NCI-H82 (cell line): ENCODE results near the gene URB1.

Experiments used
- DNase-seq: peaks from one replicate; lab custom pipeline; 2025; lab: John Stamatoyannopoulos, UW

The URB1 gene

DNA sequence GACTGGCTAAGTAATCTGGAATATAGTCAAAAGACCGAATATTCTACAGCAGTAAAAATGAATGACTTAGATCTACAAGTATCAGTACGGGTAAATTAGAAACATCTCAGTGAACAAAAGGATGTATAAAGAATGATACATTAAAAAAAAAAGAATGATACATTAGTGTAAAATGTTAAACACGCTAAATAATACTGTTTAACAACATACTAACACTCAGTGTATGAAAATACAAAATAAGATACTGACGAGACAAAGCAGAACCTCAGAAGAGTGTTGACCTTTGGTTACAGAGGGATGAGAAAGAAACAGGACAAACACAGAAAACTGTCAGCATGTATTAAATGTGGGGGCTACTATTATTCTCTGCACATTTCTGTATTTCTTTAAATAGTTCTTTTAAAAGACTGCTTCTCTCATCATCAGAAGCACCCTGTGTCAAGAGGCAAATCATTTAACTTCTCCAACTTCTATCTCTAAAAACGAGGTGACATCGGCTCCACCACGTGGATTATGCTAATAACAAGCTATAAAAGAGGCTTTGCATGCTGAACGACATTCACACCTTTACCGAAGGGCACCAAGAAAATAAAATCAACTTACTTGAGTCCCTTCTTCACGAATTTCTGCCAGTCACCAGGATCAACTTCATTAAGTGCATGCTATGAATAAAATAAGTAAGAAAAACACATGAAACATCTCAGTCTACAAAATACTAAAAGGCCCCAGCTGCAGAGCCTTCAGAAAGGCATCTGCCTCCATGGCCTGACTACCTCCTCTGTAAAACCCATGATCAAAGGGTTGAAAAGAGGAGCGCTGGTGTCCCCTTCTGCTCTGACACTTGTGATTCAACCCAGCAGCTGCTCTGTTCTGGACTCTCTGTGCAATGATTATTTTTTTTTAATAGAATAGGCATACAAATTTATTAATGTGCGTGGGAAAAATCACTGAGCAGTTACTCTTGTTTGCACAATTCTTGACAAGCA is 51.7 kb downstream of the URB1 start:
- no peak for DNase-seq

DNA sequence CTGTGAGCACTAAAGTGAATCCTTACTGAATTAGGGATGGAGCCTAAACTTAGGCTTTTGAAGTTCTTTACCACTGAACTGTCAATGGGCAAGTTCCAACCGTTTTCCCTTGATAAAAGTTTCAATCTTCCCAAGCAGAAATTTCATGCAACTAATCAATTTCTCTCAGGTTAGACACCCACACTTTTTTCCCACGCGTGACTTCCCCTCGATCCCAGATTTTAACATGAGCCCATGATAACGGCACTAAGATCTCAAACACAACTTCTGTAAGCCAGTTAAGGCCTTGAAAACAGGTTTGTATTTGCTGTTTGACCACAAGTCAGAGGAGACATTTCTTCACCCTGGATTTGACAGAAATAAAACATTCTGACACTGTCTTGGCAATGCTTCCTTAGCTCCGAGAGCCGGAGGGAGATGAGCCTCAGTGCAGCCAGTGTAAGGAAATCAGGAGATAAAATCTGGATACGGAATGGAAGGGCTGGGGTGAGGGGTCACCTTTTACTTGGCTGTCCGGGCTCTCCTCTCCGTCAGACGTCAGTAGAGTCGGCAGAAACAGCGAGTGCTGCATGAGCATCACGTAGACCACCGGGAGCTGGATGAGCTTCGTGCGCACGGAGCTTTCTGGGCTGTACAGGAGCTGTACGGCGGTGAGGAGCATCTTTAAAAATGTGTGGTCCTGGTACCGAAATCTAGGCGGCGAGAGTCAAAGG is 54.4 kb downstream of the URB1 start:
- DNase-seq: no peak

DNA sequence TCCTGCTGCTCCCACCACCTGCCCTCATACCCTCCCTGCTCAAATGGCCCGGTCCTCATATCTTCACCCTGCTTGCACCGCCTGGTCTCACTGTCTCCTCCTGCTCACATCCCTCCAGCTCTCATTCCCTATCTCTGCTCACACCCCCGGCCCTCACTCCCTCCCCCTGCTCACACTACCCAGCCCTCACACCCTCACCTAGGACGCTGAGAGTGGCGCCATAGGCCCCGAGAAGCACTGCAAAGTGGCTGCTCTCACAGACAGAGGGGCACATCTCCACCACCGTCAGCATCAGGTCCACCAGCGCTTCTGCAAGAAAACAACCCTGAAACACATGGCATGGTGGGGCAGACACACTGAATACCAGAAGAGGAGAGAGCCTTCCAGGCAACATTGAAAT is 55.6 kb downstream of the URB1 start:
- DNase-seq: no peak

DNA sequence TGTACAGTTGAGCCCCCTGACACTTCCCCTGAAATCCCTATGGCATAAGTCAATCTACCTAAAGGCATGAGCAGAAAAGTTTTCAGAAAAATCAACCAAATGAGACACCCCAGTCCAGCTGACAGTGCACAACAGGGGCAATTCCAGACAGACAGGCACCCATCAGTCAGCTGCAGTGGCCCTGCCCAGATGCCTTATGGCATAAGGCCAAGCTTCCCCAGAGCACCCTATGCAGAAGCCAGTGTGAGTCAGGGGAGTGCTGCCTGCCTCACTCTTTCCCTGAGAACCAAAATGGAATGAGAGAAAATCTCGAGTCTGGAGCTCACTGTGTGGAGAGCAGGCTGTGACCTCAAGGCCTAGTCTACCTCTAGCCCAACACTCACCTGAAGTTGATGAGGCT is 56.1 kb downstream of the URB1 start:
- DNase-seq: no peak

DNA sequence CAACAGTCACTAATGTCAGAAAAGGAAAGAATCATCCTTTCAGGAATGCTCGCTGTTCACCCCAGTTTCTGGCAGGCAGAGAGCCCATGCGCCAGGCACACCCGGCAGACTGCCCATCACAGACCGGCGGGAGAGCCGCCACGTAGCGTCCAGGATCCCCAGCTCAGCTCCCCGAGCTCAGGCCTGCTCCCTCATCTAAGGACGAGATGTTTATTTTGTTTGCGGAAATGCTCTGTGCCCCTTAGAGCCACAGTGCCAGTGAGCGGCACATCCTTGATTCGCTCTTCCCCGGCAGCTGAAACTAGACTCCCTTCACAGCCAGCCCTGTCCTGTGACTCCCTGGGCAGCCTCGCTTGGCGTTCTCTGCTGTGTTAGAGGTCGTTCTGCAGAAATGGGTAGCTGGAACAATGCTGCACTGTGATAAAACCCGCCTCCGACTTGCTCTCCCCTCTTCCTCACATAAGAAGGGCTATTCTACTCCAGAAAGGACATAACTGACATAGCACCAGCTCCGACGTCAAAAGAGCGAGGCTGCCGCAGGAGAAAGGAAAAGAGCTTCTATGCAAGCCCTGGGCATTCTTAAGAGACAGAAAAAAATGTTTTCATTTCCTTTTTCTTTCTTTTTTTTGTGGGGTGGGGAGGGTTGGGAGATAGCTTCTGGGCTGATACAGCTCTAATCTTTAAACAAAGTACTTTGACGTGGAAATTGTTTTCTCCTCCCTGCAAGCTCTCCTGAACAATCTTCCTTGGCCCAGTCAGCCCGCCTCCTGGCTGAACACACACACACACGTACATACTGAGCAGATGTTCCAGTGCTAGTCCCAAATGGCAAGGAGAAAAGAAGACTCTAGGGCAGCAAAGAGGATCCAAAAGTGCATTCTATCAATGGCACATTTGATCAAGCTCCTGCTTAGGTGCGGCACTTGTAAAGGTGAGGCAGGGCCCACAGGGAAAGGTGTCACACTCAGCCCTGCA is 56.9 kb downstream of the URB1 start:
- DNase-seq: no peak

DNA sequence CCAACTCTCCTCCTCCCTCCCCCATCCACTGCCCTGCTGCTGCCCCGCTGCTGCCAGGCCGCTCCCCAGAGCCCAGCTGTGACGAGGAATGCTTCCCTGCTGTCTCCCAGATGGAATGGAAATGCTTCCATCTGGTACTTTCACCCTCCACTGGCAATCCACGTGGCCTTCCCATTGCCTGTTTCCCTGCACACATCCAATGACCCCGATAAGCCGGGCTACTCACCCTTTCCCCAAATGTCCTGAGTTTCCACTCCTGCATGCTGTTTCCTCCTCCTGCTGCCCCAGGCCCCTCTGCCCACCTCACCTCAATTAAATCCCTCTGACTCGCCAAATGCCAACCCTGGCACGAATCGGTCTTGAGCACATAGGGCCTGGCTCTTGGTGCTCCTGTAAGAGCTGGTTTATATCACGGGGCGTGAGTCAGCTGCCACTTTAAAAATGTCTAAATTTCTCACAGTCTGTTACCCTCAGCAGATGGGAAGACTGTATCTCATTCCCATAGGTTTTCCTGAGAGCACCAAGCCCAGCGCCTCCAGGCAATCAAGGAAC is 57.8 kb downstream of the URB1 start:
- peak; percentile 44 for DNase-seq

DNA sequence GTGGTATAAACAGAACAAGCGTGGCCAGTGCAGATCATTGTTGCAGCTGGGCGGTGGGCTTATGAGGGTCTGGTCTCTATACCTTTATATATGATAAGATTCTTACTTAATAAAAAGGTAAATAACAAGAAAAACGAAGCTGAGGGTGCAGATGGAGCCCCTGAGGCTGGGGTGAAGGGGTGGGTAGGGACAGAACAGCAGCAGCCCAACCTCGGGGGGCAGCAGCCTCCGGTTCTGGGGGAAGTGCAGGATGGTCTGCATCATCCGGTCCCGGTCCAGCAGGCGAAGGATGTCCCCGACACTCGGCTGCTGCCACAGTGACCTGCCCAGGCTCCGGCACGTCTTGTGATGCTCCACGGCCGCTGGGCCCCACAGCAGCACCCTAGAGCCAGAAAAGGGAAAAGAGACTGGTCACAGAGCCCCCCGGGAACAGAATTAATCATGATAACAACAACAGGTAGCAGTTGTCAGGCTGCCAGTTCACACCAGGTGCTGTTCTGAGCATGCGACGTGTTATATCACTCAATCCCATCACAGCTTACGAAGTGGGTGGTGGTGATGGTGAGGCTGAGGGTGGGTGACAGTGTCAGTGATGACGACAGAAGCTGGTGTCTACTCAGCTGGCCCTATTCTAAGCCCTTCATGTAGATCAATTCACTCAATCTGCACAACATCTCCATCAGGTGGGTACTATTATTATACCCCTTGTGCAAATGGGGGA is 58.7 kb downstream of the URB1 start:
- no peak for DNase-seq

DNA sequence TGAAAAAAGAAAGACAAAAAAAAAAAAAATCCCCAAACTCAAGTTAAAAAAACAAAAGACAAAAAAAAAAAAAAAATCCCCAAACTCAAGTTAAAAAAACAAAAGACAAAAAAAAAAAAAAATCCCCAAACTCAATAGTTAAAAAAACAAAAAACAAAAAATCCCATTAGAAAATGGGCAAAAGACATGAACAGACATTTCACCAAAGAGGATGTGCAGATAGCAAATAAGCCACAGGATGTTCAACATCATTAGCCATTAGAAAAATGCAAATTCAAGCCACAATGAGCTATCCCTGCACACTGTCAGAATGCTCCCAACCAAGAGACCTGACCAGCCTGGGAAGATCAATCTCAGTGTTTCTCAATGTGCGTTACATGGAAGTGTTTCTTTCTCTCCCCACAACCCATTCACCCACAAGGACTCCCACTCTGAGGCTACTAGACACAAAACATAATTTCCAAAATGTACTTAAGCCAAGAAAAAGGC is 60.3 kb downstream of the URB1 start:
- no peak for DNase-seq

DNA sequence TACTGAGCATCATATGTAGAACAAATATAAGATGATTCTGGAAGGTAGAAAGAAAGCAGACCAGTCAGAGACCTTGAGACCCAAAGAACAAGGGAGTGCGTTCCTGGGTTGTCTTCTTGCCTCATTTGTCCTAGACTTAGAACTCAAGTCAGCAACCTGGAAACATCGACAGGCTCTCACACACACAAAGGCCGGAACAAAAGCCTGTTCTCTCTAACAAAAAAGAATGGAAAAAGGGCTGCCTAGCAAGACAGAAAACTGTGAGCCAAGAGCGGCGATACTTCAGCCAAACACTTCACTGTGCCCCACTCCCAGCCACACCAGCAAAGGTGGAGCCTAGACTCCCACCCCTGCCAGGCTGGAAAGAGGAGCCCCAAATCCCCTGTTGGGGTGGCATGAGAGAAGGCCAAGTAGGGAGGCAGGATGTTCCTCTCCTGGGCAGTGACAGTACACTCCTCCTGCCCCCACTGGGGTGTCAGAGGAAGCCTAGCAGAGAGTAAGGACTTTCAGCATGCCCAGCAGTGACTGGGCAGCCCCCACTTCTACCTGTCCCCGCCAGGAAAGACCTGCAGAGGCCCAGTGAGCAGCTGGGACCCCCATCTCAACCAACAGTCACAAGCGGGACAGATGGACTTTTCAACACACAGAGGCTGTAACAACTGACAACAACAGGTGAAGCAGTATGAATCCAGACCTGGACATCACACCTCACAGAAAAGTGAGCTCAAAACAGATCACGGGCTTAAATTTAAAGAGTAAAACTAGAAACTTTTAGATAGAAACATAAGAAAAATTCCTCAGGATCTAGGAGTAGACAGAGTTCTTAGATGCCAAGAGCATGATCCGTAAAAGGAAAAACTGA is 61.1 kb downstream of the URB1 start:
- DNase-seq: no peak

DNA sequence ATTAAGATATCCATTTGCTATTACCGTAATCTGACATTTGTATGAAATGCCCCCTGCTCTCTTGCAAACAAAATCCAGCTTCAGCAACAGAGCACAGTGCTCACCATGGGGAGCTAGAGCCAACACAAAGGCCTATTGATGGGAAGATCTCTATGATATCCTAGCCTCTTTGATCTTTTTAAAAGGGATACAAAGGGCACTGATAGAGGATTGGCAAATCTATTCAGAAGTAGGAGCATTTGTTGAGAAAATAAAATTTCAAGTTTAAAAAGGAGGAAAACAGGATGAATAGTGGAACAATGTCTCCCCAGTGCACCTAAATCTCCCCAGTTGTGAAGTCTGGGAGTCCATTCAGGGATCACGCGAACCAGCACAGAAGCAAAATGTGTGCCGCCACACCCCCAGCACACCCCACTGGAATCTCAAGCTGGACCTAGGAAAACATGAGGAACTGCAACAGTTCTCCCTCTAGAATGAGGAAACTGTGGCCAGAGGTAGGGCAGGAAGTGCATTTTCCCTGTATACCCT is 62.0 kb downstream of the URB1 start:
- no peak for DNase-seq

DNA sequence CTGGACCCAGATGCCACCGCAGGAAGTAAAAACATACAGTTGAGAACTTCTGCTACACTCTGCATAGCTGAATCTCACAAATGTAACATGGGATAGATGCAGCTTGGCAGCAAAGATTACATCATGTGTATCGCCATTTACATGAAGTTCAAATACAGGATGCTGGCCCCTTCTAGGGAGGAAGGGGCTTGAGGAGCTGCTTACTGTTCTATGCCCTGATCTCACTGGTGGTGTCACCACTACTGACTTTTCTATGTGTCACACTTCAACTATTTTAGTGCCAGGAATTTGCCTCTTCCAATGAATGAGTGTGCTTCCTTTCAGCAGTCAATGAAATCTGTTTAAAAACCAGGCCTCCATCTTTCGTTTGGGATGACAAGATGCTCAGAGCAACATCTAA is 63.0 kb downstream of the URB1 start:
- no peak for DNase-seq

DNA sequence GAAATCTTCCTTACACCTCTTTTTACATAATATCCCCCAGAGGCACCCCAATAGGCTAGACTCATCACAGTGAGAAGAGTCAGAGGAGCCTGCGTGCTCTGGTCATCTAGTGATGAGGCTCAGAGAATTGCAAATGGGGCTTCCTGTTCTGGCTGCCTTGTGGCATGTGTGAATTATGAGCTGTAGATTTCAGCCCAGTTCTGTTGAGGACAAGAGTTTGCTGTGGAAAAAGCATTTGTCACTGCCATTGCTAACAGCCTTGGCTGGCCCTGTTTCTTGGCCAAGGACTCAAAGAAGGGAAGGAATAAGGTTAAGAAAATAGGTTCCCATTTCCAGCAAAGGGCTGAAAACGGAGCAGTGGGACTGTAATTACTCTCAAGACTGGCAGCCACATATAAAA is 63.5 kb downstream of the URB1 start:
- DNase-seq: no peak

DNA sequence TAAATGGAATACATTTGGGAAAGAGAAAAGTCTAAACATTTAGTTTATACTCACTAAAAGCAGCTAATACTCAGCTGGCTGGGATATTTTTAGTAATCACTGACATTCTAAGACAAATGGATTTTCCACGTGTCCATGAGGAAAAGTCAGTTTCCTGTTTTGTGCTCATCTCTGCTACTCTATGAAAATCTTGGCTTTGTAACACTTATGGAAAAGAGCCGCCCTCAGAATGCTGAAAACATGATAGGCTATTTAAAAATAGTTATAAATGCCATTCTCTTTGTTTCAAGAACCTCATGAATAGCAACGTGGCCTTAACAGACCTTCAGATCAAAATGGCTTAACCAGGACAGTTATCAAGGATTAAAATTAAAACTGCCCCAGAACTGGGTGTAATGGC is 64.2 kb downstream of the URB1 start:
- DNase-seq: no peak

DNA sequence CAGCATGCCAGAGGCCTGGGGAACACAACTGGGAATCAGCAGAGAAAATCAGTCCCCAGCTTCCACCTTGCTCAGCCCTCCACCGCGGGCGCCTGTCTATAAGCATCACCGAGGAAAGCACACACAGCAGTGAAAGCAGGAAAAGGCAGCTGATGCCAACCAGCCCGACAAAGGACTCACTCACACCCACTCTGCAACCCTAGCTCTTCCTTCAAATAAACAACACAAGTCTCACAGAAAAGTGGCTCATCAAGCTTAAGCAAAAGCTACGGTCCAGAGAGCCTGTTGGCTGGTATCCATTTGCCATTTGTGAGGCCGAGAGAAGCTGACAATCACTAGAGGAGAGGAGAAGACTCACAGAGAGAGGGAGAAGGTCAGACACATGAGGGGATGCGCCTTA is 67.1 kb downstream of the URB1 start:
- no peak for DNase-seq

DNA sequence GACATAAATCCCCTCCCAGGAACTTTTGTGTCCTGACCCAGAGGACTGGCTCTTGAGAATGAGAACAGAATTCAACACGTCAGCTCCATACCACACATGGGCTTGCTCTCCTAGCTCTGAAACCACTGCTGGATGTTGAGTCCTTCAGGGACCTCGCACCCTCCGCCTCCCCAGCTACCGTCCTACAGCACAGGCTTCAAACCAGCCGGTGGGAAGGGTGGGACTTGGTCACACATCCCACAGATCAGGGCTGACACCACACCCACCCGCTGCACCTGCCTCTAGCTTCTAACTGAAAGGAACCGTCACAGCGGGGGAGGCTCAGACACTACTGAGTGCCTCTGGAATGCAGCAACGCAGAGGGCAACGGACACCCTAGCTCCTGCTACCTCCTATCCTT is 70.1 kb downstream of the URB1 start:
- no peak for DNase-seq

DNA sequence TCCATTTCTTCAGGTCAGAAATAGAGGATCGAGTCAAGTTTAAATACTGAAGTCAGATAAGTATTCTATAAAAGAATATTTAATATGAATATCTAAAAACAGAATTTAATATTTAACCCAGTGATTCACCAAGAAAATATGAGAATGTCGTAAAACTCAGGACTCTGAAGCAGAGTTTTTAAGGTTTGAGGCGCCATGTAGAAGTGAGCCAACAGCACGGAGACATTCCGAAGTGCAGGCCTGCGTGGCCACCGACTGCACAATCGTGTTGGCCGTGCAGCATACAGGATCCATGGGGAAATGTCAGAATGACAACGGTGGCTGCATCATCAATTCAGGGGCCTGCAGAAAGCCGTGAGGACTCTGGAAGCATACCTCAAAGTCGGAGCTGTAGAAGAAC is 70.7 kb downstream of the URB1 start:
- no peak for DNase-seq

DNA sequence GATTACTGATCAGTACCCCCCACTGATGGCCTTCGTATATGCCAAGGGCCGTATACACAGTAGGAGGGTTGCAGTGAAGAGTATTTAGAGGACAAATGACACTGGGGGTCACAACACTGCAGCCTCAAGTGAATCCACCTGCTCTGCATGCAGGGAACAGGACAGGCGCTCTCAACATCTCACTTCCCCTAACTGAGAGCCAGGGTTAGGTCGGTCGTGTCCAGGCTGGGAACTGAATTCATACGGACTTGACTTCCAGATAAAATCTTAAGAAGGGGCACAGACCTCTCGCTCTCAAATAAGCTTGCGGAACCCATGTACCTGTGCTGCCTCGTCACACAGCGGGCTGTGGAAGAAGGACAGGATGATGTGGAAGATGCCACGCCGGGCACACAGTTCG is 71.3 kb downstream of the URB1 start:
- no peak for DNase-seq

DNA sequence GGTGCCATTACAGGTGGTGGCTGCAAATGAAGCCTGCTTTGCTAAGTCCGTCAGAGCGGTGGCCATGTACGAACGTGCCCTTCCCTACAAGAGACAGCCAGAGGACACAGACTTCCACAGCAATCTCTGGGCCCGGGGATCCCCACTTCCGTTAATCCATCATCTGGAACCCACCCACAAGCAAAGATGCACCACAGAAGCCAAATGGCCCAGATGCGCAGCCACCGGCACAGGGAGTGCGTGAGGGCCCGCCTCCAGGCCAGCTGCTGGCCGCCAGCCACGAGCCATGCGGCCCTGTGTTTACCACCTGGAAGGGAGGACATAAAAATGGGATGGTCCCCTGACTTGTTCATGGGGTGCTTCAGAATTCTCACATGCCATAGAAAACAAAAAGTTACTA is 72.1 kb downstream of the URB1 start:
- no peak for DNase-seq

DNA sequence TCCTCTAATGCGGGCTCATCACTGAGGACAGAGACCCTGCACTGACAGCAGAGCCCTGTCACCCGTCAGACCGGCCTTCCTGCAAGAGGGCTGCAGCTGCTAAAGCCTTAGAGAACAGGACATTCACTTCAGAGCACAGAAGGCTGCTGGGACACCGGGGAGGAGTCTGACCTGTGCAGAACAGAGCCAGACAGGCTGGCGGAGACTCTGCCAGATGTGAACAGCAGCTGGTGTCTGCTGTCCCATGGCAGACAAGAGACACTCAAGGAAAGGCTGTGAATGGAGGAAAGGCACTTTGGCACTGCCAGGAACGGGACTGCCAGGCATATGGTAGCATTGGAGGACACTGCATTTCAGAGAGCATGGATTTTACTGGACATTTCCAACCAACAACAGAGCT is 72.8 kb downstream of the URB1 start:
- no peak for DNase-seq

DNA sequence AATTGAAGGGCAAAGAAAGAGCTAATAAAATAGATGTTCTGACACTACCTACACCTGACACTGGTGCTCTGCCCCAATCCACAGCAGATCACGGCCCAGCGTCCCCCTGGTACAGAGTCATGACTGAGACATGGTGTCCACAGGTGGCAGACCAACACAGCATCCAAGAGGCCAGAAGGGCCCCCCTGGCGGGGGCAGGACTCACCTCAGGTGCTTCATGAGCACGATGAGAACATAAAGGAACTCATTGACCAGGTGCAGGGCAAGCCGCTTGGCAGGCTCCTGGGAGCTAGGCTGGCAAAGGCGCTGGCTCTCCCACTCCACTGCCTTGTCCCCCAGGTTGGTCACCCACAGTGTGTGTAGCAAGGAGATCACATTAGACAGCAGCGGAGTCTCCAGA is 73.8 kb downstream of the URB1 start:
- DNase-seq: no peak
